Activated CD4-positive, alpha-beta T cell treated with anti-CD3 and anti-CD28 coated beads, Interleukin-2, amount 10 ng/mL, durations not matched to agents 24 days and 14 days (primary cell): ENCODE data around the gene ZBTB25. TPM values are rescaled to one million over a fixed set of nuclear protein-coding genes. Genes with fewer than 3 reads are reported as not detected.

ENCODE experiments used
- DNase-seq: peaks from one replicate; pipeline ENCODE4 v3.0.0; 2022
- H3K27ac Mint-ChIP-seq: one replicate; pipeline ENCODE4 v1.8.0; 2022; ENCODE audit warnings: mild to moderate bottlenecking, mixed read lengths
- H3K27me3 Mint-ChIP-seq: one replicate; pipeline ENCODE4 v1.8.0; 2022; ENCODE audit warnings: mixed read lengths
- H3K36me3 Mint-ChIP-seq: one replicate; pipeline ENCODE4 v1.8.0; 2022; ENCODE audit warnings: low read depth, mild to moderate bottlenecking, mixed read lengths
- H3K4me1 Mint-ChIP-seq: one replicate; pipeline ENCODE4 v1.8.0; 2021; ENCODE audit warnings: mixed read lengths
- H3K4me3 Mint-ChIP-seq: one replicate; pipeline ENCODE4 v1.8.0; 2022; ENCODE audit warnings: mild to moderate bottlenecking, moderate library complexity, mixed read lengths
- H3K9me3 Mint-ChIP-seq: one replicate; pipeline ENCODE4 v1.8.0; 2021; ENCODE audit warnings: mixed read lengths
- intact Hi-C: fragments of 100-400 bp; cut with micrococcal nuclease; formaldehyde crosslinking; loops from one replicate; pipeline ENCODE4 v1.15.1; 2023
- total RNA-seq: library from RNA; stranded (reverse); gene quantifications from 2 replicates; pipeline ENCODE4 v1.2.3, GENCODE V29; 2022

Gene ZBTB25
- total RNA-seq, 1 donor from 2014 or later, result 22.2 TPM

GRCh38 chr14:64461221-64461620 is 42.4 kb downstream of the ZBTB25 start:
- intact Hi-C loops, result no loop called here
- DNase-seq, result peak; percentile 53
- Mint-ChIP-seq H3K4me1 (peaks cover 34% of the 10 kb centered on the region), H3K9me3 (no peaks in the 10 kb centered on the region), H3K27ac (peak overlapping the region; percentile 58), H3K4me3 (no peak overlapping the region), H3K27me3 (peaks cover 4% of the 10 kb centered on the region), H3K36me3 (peaks cover 46% of the 10 kb centered on the region)

GRCh38 chr14:64459405-64460136 is 44.1 kb downstream of the ZBTB25 start:
- Mint-ChIP-seq H3K27me3 (no peaks in the 10 kb centered on the region), H3K4me1 (peaks cover 24% of the 10 kb centered on the region), H3K9me3 (no peaks in the 10 kb centered on the region), H3K36me3 (peaks cover 50% of the 10 kb centered on the region), H3K27ac (peak overlapping the region; percentile 6), H3K4me3 (no peak overlapping the region)
- intact Hi-C loops, result no loop called here
- DNase-seq, result peak; percentile 48

- H3K4me1 Mint-ChIP-seq, result peaks cover 28% of the 10 kb centered on the region
- no peaks in the 10 kb centered on the region for H3K27me3 Mint-ChIP-seq
- H3K4me3 Mint-ChIP-seq, result no peak overlapping the region
- intact Hi-C loops, result no loop called here
- no peaks in the 10 kb centered on the region for H3K9me3 Mint-ChIP-seq
- DNase-seq, result no peak
- peaks cover 61% of the 10 kb centered on the region for H3K36me3 Mint-ChIP-seq
- H3K27ac Mint-ChIP-seq, result no peak overlapping the region
Observed at GRCh38 chr14:64454671-64455070, 49.0 kb downstream of the ZBTB25 start.

- Mint-ChIP-seq H3K27ac (peak overlapping the region; percentile 81), H3K4me3 (no peak overlapping the region), H3K9me3 (no peaks in the 10 kb centered on the region), H3K27me3 (no peaks in the 10 kb centered on the region), H3K4me1 (peaks cover 21% of the 10 kb centered on the region), H3K36me3 (peaks cover 48% of the 10 kb centered on the region)
- DNase-seq, result no peak
- intact Hi-C loops, result no loop called here
Observed at GRCh38 chr14:64450255-64450654, 53.4 kb downstream of the ZBTB25 start.

- intact Hi-C loops, result loop anchor here (5.0 kb wide), 1 partner anchor 36 kb away; no protein-coding TSS in a partner anchor
- no peak for DNase-seq
- H3K4me3 Mint-ChIP-seq, result no peak overlapping the region
- peaks cover 53% of the 10 kb centered on the region for H3K36me3 Mint-ChIP-seq
- no peaks in the 10 kb centered on the region for H3K9me3 Mint-ChIP-seq
- no peaks in the 10 kb centered on the region for H3K27me3 Mint-ChIP-seq
- peak overlapping the region; percentile 37 for H3K27ac Mint-ChIP-seq
- H3K4me1 Mint-ChIP-seq, result peaks cover 41% of the 10 kb centered on the region
Observed at GRCh38 chr14:64447876-64448670, 55.6 kb downstream of the ZBTB25 start.

- peak overlapping the region; percentile 31 for H3K4me3 Mint-ChIP-seq
- DNase-seq, result peak; percentile 78
- peaks cover 57% of the 10 kb centered on the region for H3K36me3 Mint-ChIP-seq
- H3K4me1 Mint-ChIP-seq, result peaks cover 35% of the 10 kb centered on the region
- H3K9me3 Mint-ChIP-seq, result no peaks in the 10 kb centered on the region
- H3K27me3 Mint-ChIP-seq, result no peaks in the 10 kb centered on the region
- H3K27ac Mint-ChIP-seq, result peak overlapping the region; percentile 77
- intact Hi-C loops, result loop anchor here (5.0 kb wide), 1 partner anchor 33 kb away; no protein-coding TSS in a partner anchor
Observed at GRCh38 chr14:64444984-64445845, 58.4 kb downstream of the ZBTB25 start.

- Mint-ChIP-seq H3K27ac (peak overlapping the region; percentile 77), H3K27me3 (no peaks in the 10 kb centered on the region), H3K4me3 (no peak overlapping the region), H3K4me1 (peaks cover 33% of the 10 kb centered on the region), H3K36me3 (peaks cover 56% of the 10 kb centered on the region), H3K9me3 (no peaks in the 10 kb centered on the region)
- intact Hi-C loops, result no loop called here
- no peak for DNase-seq
Observed at GRCh38 chr14:64444140-64444539, 59.5 kb downstream of the ZBTB25 start.

- Mint-ChIP-seq H3K4me3 (no peak overlapping the region), H3K27me3 (no peaks in the 10 kb centered on the region), H3K36me3 (peaks cover 58% of the 10 kb centered on the region), H3K4me1 (peaks cover 39% of the 10 kb centered on the region), H3K27ac (no peak overlapping the region), H3K9me3 (no peaks in the 10 kb centered on the region)
- no peak for DNase-seq
- intact Hi-C loops, result no loop called here
Observed at GRCh38 chr14:64442300-64442988, 61.2 kb downstream of the ZBTB25 start.

GRCh38 chr14:64440494-64440893 is 63.1 kb downstream of the ZBTB25 start:
- H3K27ac Mint-ChIP-seq, result no peak overlapping the region
- H3K4me1 Mint-ChIP-seq, result peaks cover 37% of the 10 kb centered on the region
- H3K36me3 Mint-ChIP-seq, result peaks cover 70% of the 10 kb centered on the region
- intact Hi-C loops, result no loop called here
- H3K27me3 Mint-ChIP-seq, result no peaks in the 10 kb centered on the region
- H3K9me3 Mint-ChIP-seq, result no peaks in the 10 kb centered on the region
- no peak overlapping the region for H3K4me3 Mint-ChIP-seq
- DNase-seq, result no peak

- peak overlapping the region; percentile 63 for H3K27ac Mint-ChIP-seq
- peak overlapping the region; percentile 9 for H3K4me3 Mint-ChIP-seq
- H3K4me1 Mint-ChIP-seq, result peaks cover 23% of the 10 kb centered on the region
- DNase-seq, result no peak
- intact Hi-C loops, result loop anchor here (5.0 kb wide), 1 partner anchor 47 kb away; no protein-coding TSS in a partner anchor
- no peaks in the 10 kb centered on the region for H3K27me3 Mint-ChIP-seq
- no peaks in the 10 kb centered on the region for H3K9me3 Mint-ChIP-seq
- H3K36me3 Mint-ChIP-seq, result peaks cover 69% of the 10 kb centered on the region
Observed at GRCh38 chr14:64439141-64439540, 64.5 kb downstream of the ZBTB25 start.

GRCh38 chr14:64438181-64438841 is 65.3 kb downstream of the ZBTB25 start:
- Mint-ChIP-seq H3K4me3 (no peak overlapping the region), H3K27me3 (no peaks in the 10 kb centered on the region), H3K36me3 (peaks cover 66% of the 10 kb centered on the region), H3K27ac (peak overlapping the region; percentile 31), H3K9me3 (no peaks in the 10 kb centered on the region), H3K4me1 (peaks cover 16% of the 10 kb centered on the region)
- no peak for DNase-seq
- intact Hi-C loops, result loop anchor here (5.0 kb wide), 1 partner anchor 46 kb away; no protein-coding TSS in a partner anchor

- DNase-seq, result no peak
- no peak overlapping the region for H3K27ac Mint-ChIP-seq
- H3K9me3 Mint-ChIP-seq, result no peaks in the 10 kb centered on the region
- peaks cover 66% of the 10 kb centered on the region for H3K36me3 Mint-ChIP-seq
- intact Hi-C loops, result loop anchor here (5.0 kb wide), 1 partner anchor 43 kb away; no protein-coding TSS in a partner anchor
- peaks cover 15% of the 10 kb centered on the region for H3K4me1 Mint-ChIP-seq
- H3K27me3 Mint-ChIP-seq, result no peaks in the 10 kb centered on the region
- H3K4me3 Mint-ChIP-seq, result no peak overlapping the region
Observed at GRCh38 chr14:64434528-64434927, 69.1 kb downstream of the ZBTB25 start.
